CD14-positive monocyte (primary cell): ENCODE data around the gene NXPH1. TPM values are rescaled to one million over a fixed set of nuclear protein-coding genes. Genes with fewer than 3 reads are reported as not detected.

Experiments
- DNase-seq, 3 donors: peaks; one replicate each; pipeline ENCODE4 v3.0.0-alpha.2; 2011 to 2022
- H2AFZ ChIP-seq: 2 replicates; pipeline ENCODE4 v1.6.0; 2012; ENCODE audit warnings: mild to moderate bottlenecking, low read depth, low read length, inconsistent platforms; ENCODE audit not compliant: insufficient read depth, poor library complexity, severe bottlenecking
- H3K27ac ChIP-seq, 2 donors: 1 replicate in 1 of 2; 2 replicates in 1 of 2; pipeline ENCODE4 v1.5.1; 2012 to 2013; ENCODE audit warnings: low read length in 2 of 2, control low read depth in 1 of 2, inconsistent platforms in 1 of 2, low read depth in 1 of 2, mild to moderate bottlenecking in 1 of 2
- H3K27me3 ChIP-seq, 2 donors: one replicate each; pipeline versions ENCODE4 v1.6.0 to v1.6.1; 2011 to 2013; ENCODE audit warnings: low read length in 2 of 2; ENCODE audit not compliant: control insufficient read depth in 2 of 2, insufficient read depth in 2 of 2
- H3K36me3 ChIP-seq, 2 donors: replicated peaks in 1 of 2; 1 replicate in 1 of 2; 2 replicates in 1 of 2; pipeline versions ENCODE4 v1.5.1 to v1.6.1; 2012 to 2013; ENCODE audit warnings: low read length in 2 of 2, control low read depth in 1 of 2, inconsistent platforms in 1 of 2, mild to moderate bottlenecking in 1 of 2; ENCODE audit not compliant: insufficient read depth in 2 of 2, control insufficient read depth in 1 of 2
- H3K4me1 ChIP-seq, 2 donors: 1 replicate in 1 of 2; 2 replicates in 1 of 2; pipeline versions ENCODE4 v1.5.1 to v1.6.1; 2012 to 2013; ENCODE audit warnings: low read length in 2 of 2, control low read depth in 1 of 2, inconsistent platforms in 1 of 2, mild to moderate bottlenecking in 1 of 2, moderate library complexity in 1 of 2; ENCODE audit not compliant: insufficient read depth in 2 of 2, control insufficient read depth in 1 of 2
- H3K4me2 ChIP-seq: replicated peaks from 2 replicates; pipeline ENCODE3; 2012; ENCODE audit warnings: low read length, moderate library complexity, mild to moderate bottlenecking; ENCODE audit not compliant: poor library complexity, severe bottlenecking; ENCODE audit errors: extremely low read depth
- H3K4me3 ChIP-seq, 3 experiments: fragments of 200-600 bp in 1 of 3; sonication (generic) in 1 of 3; replicated peaks in 1 of 3; 1 replicate in 2 of 3; 2 replicates in 1 of 3; pipeline ENCODE4 v1.5.1; 2011 to 2013; ENCODE audit warnings: low read length in 3 of 3, mild to moderate bottlenecking in 3 of 3, control low read depth in 2 of 3, low read depth in 2 of 3, inconsistent platforms in 1 of 3, moderate library complexity in 1 of 3
- H3K79me2 ChIP-seq: 2 replicates; pipeline ENCODE4 v1.6.0; 2012; ENCODE audit warnings: mild to moderate bottlenecking, control low read depth, inconsistent platforms, low read length, moderate library complexity; ENCODE audit not compliant: insufficient read depth
- H3K9ac ChIP-seq: 2 replicates; pipeline ENCODE4 v1.6.0; 2017; ENCODE audit warnings: low read length, mild to moderate bottlenecking; ENCODE audit not compliant: insufficient read depth, poor library complexity, severe bottlenecking
- H3K9me3 ChIP-seq, 2 donors: replicated peaks in 1 of 2; 1 replicate in 1 of 2; 2 replicates in 1 of 2; pipeline versions ENCODE4 v1.5.1 to v1.6.1; 2012 to 2013; ENCODE audit warnings: low read length in 2 of 2, control low read depth in 1 of 2; ENCODE audit not compliant: control insufficient read depth in 1 of 2, insufficient read depth in 1 of 2
- H4K20me1 ChIP-seq: 2 replicates; pipeline ENCODE4 v1.6.0; 2012; ENCODE audit warnings: mild to moderate bottlenecking, low read length, control low read depth, moderate library complexity; ENCODE audit not compliant: insufficient read depth
- H3K27ac Mint-ChIP-seq, 7 donors: one replicate each; pipeline ENCODE4 v1.8.0; 2020; ENCODE audit warnings: mild to moderate bottlenecking in 7 of 7, mixed read lengths in 7 of 7, moderate library complexity in 6 of 7, inconsistent platforms in 2 of 7
- H3K27me3 Mint-ChIP-seq, 3 donors: one replicate each; pipeline ENCODE4 v1.8.0; 2021 to 2022; ENCODE audit warnings: low read depth in 3 of 3, mild to moderate bottlenecking in 3 of 3, mixed read lengths in 3 of 3, moderate library complexity in 3 of 3, inconsistent platforms in 1 of 3
- H3K36me3 Mint-ChIP-seq, 2 donors: one replicate each; pipeline ENCODE4 v1.8.0; 2020; ENCODE audit warnings: mixed read lengths in 2 of 2, inconsistent platforms in 1 of 2, mild to moderate bottlenecking in 1 of 2
- H3K4me1 Mint-ChIP-seq: one replicate; pipeline ENCODE4 v1.8.0; 2020; ENCODE audit warnings: mild to moderate bottlenecking, mixed read lengths
- H3K4me3 Mint-ChIP-seq, 2 donors: one replicate each; pipeline ENCODE4 v1.8.0; 2020; ENCODE audit warnings: mild to moderate bottlenecking in 2 of 2, mixed read lengths in 2 of 2, moderate library complexity in 1 of 2
- H3K9me3 Mint-ChIP-seq, 7 donors: one replicate each; pipeline ENCODE4 v1.8.0; 2020 to 2022; ENCODE audit warnings: mixed read lengths in 7 of 7, mild to moderate bottlenecking in 6 of 7, moderate library complexity in 6 of 7, inconsistent platforms in 2 of 7
- CTCF ChIP-seq: fragments of 200-600 bp; IDR thresholded peaks from one replicate; pipeline ENCODE4 v1.8.0; 2022; ENCODE audit warnings: antibody characterized with exemption, mild to moderate bottlenecking
- WGBS: methylation state at CpG from one replicate; pipeline ENCODE4 v1.1.5; 2013; ENCODE audit warnings: missing lambda C conversion rate; ENCODE audit not compliant: insufficient coverage; 5-methylcytosine and 5-hydroxymethylcytosine counted together
- intact Hi-C, 2 donors: fragments of 100-400 bp; cut with micrococcal nuclease; formaldehyde crosslinking; loops; one replicate each; pipeline versions ENCODE4 v1.15.0 to v1.15.1; 2023
- polyA plus RNA-seq, 3 donors: library from polyadenylated mRNA; depleted of rRNA in 1 of 3; unstranded in 2 of 3; stranded (reverse) in 1 of 3; fragments of 300-500 nt in 2 of 3; fragments of >200 nt in 1 of 3; fragmentation: Illumina TruSeq in 2 of 3; gene quantifications; 1 replicate in 2 of 3; 2 replicates in 1 of 3; pipeline ENCODE4 v1.2.3, GENCODE V29; 2012 to 2021

The NXPH1 gene
- polyA plus RNA-seq, 3 donors: not detected

- no peak for DNase-seq
- Histone ChIP-seq H2AFZ (no peak overlapping the region), H3K27me3 (no peaks in the 10 kb centered on the region), H4K20me1 (no peaks in the 10 kb centered on the region), H3K4me2 (no peak overlapping the region), H3K36me3 (no peaks in the 10 kb centered on the region), H3K4me1 (no peaks in the 10 kb centered on the region), H3K9me3 (no peaks in the 10 kb centered on the region), H3K4me3 (no peak overlapping the region), H3K27ac (no peak overlapping the region), H3K9ac (no peak overlapping the region), H3K79me2 (no peaks in the 10 kb centered on the region)
- no peak for TF ChIP-seq CTCF
- intact Hi-C loops: no loop called here
- Mint-ChIP-seq H3K27ac (no peak overlapping the region), H3K36me3 (no peaks in the 10 kb centered on the region), H3K27me3 (no peaks in the 10 kb centered on the region), H3K9me3 (peaks cover 0 to 6% (median 0%) of the 10 kb centered on the region in 7 donors), H3K4me3 (no peak overlapping the region), H3K4me1 (no peaks in the 10 kb centered on the region)
- no CpG with 5 or more reads among the region's 1 CpG for WGBS
Observed at GRCh38 chr7:8453535-8453934, 20.1 kb downstream of the NXPH1 start.

- 29% methylated on average over 1 of the region's 2 CpGs for WGBS
- intact Hi-C loops: no loop called here
- H3K4me3 ChIP-seq: no peak overlapping the region
- H3K4me2 ChIP-seq: no peak overlapping the region
- H3K27ac ChIP-seq: no peak overlapping the region
- no peak overlapping the region for H3K9ac ChIP-seq
- no peaks in the 10 kb centered on the region for H3K27me3 ChIP-seq
- H3K9me3 Mint-ChIP-seq: peaks cover 0 to 6% (median 0%) of the 10 kb centered on the region in 7 donors
- no peak for DNase-seq
- no peak overlapping the region for H3K4me3 Mint-ChIP-seq
- H3K79me2 ChIP-seq: no peaks in the 10 kb centered on the region
- no peaks in the 10 kb centered on the region for H3K4me1 ChIP-seq
- H3K27me3 Mint-ChIP-seq: no peaks in the 10 kb centered on the region
- H3K36me3 Mint-ChIP-seq: no peaks in the 10 kb centered on the region
- H3K27ac Mint-ChIP-seq: no peak overlapping the region
- no peaks in the 10 kb centered on the region for H3K9me3 ChIP-seq
- H3K4me1 Mint-ChIP-seq: no peaks in the 10 kb centered on the region
- H4K20me1 ChIP-seq: no peaks in the 10 kb centered on the region
- H2AFZ ChIP-seq: no peak overlapping the region
- TF ChIP-seq CTCF: no peak
- H3K36me3 ChIP-seq: no peaks in the 10 kb centered on the region
Observed at GRCh38 chr7:8455426-8455825, 22.0 kb downstream of the NXPH1 start.
